Left colon (tissue), 2 donors: Measurements from ENCODE around the gene ARHGAP24. TPM values are rescaled to one million over a fixed set of nuclear protein-coding genes. Genes with fewer than 3 reads are reported as not detected.
"Not testable (repeated sequence)": the region's sequence is repeated elsewhere in the genome, so short reads cannot be mapped to it uniquely, and the experiment has no call there.

Experiments
- ATAC-seq: fragments of 200-7000 bp; cut with Tn5 transposase; one replicate; pipeline ENCODE4 v1.9.1; 2020; ENCODE audit warnings: mild to moderate bottlenecking, moderate library complexity
- DNase-seq, 2 donors: peaks; one replicate each; pipeline ENCODE4 v3.0.0-alpha.2; 2020
- intact Hi-C, 2 donors: fragments of 100-400 bp; cut with DNase I in 1 of 2; cut with micrococcal nuclease in 1 of 2; formaldehyde crosslinking; loops; one replicate each; pipeline versions ENCODE4 v1.11.2 to v1.14.0; 2022; cut with DNase I, micrococcal nuclease
- total RNA-seq, 2 donors: library from RNA; stranded (reverse); fragmentation: NEBNext Ultra II Directional; extraction: Animal tissue kit (Norgen Biotek cat#: 25700); gene quantifications; one replicate each; pipeline ENCODE4 v1.2.1, GENCODE V29; 2021
- donor health status: DM: no; HTN: no; CAD: no.
- donor health status: DM: yes; HTN: yes; CAD: no.

Gene ARHGAP24
- total RNA-seq, 2 donors from 2014 or later = 6.0 to 7.0 TPM

DNA sequence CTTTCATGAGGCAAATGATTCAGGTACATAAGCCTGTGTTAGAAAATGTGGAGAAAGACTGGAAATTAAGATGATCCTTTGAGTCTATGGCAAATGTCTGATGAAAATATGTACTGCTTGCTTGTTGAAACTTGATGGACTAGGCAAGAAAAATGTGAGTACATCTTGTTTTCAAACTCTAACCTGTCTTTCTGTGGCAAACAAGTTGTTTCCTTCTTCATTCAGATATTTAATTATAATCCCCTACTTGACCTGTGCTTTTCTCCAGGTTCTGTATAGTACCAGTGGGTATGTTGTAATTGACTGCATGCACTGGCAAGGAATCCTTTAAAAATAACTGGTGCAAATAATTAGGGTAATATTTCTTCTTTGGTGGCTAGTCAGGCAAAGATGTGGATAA, 136.7 kb downstream of the ARHGAP24 start:
- DNase-seq (no peak), ATAC-seq (no peak)
- intact Hi-C loops = no loop called here

- intact Hi-C loops = no loop called here
- DNase-seq (no peak), ATAC-seq (no peak)
Observed at GRCh38 chr4:85613901-85614300, 139.0 kb downstream of the ARHGAP24 start.

GRCh38 chr4:85615952-85616351, 141.0 kb downstream of the ARHGAP24 start:
- DNase-seq (no peak), ATAC-seq (no peak)
- intact Hi-C loops = no loop called here

GRCh38 chr4:85617202-85617601, 142.3 kb downstream of the ARHGAP24 start:
- intact Hi-C loops = no loop called here
- ATAC-seq (no peak), DNase-seq (no peak)

- no peak for ATAC-seq
- intact Hi-C loops = no loop called here
- DNase-seq = no peak
Observed at GRCh38 chr4:85632981-85633380, 158.0 kb downstream of the ARHGAP24 start.

GRCh38 chr4:85637778-85638177, 162.8 kb downstream of the ARHGAP24 start:
- ATAC-seq = no peak
- intact Hi-C loops = no loop called here
- DNase-seq = no peak

- DNase-seq (no peak), ATAC-seq (no peak)
- intact Hi-C loops = no loop called here
Observed at GRCh38 chr4:85639946-85640345, 165.0 kb downstream of the ARHGAP24 start.

GRCh38 chr4:85642356-85643100, 167.6 kb downstream of the ARHGAP24 start:
- intact Hi-C loops = no loop called here
- no peak for ATAC-seq

DNA sequence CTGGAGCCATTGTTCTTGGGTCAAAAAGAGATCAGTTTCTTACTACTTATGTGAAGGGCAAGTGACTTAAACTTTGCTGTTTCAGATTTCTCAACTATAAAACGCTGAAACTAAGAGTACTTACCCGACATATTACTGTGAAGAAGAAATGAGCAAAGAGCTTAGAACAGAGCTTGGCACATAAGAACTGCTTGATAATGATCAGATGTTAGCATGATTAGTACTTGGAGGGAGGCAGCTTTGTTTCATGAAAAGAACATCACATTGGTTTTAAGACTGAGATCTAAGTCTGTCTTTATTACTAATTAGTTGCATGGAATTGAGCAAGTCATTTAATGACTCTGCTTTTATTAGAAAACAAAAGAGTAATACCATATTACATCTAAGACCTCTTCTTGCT, 169.1 kb downstream of the ARHGAP24 start:
- intact Hi-C loops = no loop called here
- no peak for ATAC-seq

More at GRCh38 chr4:85642356-85643100, 167.6 kb downstream of the ARHGAP24 start:
- DNase-seq = no peak

DNA sequence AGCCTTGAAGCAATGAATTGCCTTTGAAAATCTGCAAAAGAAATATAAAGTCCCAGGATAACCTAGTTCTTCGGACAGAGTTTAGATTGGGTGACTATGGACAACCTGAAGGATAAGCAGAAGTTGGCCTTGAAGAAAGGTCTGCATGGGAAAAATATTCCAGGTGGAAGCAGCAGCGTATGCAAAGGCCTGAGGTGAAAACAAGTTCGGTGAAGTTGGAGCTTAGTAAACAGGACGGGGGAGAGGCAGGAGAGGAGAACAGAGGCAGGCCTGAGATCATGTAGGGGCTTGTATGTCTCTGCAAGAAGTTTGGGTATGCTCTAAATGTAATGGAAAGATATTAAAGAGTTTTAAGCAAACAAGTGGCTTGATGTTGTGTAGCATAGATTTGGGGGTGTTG, 176.0 kb downstream of the ARHGAP24 start:
- no peak for ATAC-seq
- intact Hi-C loops = no loop called here
- no peak for DNase-seq

More for the DNA sequence above, 169.1 kb downstream of the ARHGAP24 start:
- no peak for DNase-seq

DNA sequence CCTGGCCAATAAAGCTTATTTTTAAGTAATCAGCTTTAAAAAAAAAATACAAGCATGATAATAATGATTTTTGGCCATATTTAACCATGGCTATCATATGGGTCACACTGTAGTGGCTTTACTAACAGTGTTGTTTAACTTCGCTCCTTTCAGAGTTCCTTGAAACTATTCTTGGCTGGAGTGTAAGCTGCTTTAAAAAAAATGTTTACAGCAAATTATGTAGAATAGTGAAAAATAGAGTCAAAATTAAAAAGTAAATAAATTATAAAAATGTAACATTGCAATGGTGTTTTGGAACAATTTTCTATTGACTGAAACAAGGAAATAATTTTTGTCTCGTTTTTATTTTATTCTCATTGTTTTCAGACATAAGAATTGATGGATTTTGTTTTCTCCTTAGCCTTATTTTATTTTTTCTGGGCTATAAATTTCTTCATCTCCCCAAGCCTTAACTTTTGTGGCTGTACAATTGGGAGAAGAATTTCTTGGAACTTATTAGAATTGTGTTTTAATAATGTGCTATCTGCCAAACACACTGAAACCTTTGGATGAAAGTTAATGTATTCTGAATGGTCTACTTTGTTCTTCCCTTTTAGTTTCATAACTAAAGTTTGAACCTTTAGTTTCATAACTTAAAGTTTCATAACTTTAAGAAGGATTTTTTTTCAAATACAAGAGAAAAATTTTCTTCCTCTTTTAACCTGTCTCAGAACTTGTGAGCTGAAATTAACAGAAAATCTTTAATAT, 182.0 kb downstream of the ARHGAP24 start:
- DNase-seq (no peak), ATAC-seq (no peak)
- intact Hi-C loops = no loop called here

DNA sequence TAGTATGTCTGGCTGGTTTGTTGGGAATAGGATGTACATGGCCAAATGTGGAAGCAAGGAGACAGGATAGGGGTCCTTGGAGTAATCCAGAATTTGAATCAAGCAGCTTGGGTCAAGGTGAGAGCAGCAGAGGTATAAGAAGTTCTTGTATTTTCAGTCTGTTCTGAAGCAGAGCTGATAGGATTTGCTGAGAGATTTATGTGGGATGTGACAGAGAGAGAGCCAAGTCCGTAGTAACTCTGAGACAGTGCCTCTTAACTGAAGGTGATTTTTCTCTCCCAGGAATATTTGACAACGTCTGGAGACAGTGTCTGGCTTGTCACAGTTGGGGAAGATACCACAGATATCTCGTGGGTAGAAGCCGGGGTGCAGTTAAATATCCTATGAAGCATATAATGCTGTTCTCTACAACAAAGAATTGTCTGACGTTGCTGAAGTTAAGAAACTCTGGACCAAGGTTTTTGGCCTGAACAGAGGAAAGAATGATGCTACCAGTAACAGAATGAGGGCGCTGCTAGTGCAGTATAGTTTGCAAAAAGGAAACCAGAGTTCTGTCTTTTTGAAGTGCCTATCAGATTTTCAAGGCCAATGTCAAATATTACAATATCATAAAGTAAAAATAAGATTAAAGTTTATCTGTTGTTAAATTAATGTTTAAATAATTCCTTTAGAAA, 184.0 kb downstream of the ARHGAP24 start:
- ATAC-seq (no peak), DNase-seq (no peak)
- intact Hi-C loops = no loop called here

- no peak for ATAC-seq
- intact Hi-C loops = no loop called here
- DNase-seq = no peak
Observed at GRCh38 chr4:85659610-85660218, 184.8 kb downstream of the ARHGAP24 start.

DNA sequence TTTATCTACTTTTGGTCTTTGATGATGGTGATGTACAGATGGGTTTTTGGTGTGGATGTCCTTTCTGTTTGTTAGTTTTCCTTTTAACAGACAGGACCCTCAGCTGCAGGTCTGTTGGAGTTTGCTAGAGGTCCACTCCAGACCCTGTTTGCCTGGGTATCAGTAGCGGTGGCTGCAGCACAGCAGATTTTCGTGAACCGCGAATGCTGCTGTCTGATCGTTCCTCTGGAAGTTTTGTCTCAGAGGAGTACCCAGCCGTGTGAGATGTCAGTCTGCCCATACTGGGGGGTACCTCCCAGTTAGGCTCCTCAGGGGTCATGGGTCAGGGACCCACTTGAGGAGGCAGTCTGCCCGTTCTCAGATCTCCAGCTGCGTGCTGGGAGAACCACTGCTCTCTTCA, 191.7 kb downstream of the ARHGAP24 start:
- DNase-seq, intact Hi-C loops, ATAC-seq: not testable (repeated sequence)

- DNase-seq (no peak), ATAC-seq (no peak)
- intact Hi-C loops = no loop called here
Observed at GRCh38 chr4:85669204-85669603, 194.3 kb downstream of the ARHGAP24 start.

DNA sequence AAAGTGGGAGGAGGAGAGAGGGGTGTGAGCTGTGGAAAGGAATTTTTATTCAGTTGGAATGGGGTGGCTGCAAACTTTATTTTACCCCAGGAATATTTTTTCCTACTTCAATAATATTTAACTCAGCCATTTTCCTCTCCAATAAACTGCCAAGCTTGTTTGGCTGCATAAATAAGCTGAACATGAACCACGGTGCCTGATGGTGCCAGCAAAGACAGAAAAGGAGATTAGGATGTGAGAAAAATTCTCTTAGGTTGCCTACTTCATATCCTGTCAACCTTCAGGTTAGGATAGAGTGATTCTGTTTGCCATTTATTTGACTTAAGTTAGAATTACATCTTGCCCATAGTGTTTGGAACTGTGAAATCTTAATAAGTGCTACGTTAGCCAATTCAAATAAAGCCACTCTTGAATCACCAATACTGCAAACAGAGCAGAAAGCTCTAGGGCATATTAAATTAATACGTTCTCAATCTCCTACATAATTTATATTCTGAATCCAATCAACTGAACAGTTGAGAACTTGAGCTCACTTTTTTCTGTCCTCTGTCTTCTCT, 195.1 kb downstream of the ARHGAP24 start:
- no peak for ATAC-seq
- intact Hi-C loops = no loop called here
- DNase-seq = no peak

DNA sequence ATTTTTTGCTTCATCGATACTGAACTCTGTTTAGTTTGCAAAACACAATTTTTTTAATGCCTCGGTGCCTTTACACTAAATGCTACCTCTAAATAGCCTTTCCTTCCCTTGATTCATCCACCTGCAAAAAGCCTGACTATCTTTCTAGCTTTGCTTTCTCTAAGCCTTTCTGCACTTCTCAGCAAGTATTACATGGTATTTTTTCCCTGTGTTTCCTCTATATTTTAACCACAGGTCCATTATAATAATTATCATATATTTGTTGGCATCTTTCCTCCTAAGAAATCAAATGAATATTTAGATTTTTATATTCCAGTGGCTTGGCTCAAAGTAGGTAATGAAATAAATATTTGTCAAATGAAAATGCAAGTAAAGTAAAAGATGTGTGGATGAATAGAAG, 196.2 kb downstream of the ARHGAP24 start:
- intact Hi-C loops = no loop called here
- DNase-seq (no peak), ATAC-seq (no peak)

DNA sequence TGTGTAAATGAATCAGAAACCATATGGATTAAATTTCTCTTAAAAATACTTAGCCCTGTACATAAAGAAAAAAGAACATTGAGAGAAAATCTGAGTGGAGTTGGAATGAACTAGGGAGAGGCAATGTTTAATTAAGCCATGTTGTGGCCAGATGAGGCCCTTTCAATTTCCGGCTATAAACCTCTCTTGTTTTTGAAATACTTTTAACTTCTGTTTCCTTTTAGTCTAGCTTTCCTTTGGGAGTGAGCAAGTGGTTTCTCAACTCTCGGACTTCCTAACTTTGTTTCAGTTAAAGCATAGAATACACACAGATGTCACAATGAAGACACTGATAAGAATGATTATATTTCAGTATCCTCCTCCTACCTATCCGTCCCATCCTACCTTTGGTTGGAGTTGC, 197.2 kb downstream of the ARHGAP24 start:
- intact Hi-C loops = no loop called here
- DNase-seq = no peak
- ATAC-seq = peak; percentile 42

- intact Hi-C loops = no loop called here
Observed at GRCh38 chr4:85672959-85673358, 198.0 kb downstream of the ARHGAP24 start.

More at GRCh38 chr4:85672959-85673358, 198.0 kb downstream of the ARHGAP24 start:
- DNase-seq (no peak), ATAC-seq (no peak)
